ENCODE data around the gene CACNG1. TPM values are rescaled to one million over a fixed set of nuclear protein-coding genes. Genes with fewer than 3 reads are reported as not detected.

CACNG1 gene
- total and polyA plus RNA-seq, 2 donors (not counting 3 experiments of a cell fraction or from before 2014, with no cell fraction given): not detected

DNA sequence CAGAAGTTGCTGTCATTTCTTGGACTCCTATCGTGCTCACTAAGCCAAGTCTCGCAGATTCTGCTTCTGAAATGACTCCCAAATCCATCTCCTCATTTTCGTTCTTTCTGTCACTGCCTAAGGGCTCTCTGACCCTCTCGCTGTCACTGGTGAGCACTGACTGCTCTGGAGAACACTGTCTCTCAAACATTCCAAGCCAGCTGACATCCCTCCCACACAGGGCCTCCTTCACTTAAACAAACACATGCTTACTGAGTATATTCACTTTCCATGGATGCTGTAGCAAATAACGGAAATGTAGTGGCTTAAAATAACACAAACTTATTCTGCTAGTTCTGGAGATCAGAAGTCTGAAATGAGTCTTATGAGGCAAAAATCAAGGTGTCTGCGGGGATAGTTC lies 18.8 kb downstream of the CACNG1 start:
- H3K9ac ChIP-seq (replicated peaks; ENCODE audit: extremely low read depth, insufficient read depth, low read length): no peak overlapping the region
- intact Hi-C loops (cut with micrococcal nuclease) (no loop called here), dilution Hi-C loops (cut with MboI; ENCODE audit: extremely low pct_ligation_motif_present, low sequenced_read_pairs) (no loop called here)
- DNase-seq (ENCODE audit: low read depth, low spot score) (no peak), FAIRE-seq (no peak)
- no peaks in the 10 kb centered on the region for H3K9me1 ChIP-seq (replicated peaks; ENCODE audit: control insufficient read depth, extremely low read depth, insufficient read depth, low read length)
- no peaks in the 10 kb centered on the region for H3K27me3 ChIP-seq (ENCODE audit: control insufficient read depth in 2 of 2, insufficient read depth in 2 of 2, low read length in 2 of 2)
- no peaks in the 10 kb centered on the region for H3K9me3 ChIP-seq (replicated peaks; ENCODE audit: control insufficient read depth, insufficient read depth, low read length)
- no peaks in the 10 kb centered on the region for H3K79me2 ChIP-seq (ENCODE audit: control insufficient read depth, insufficient read depth, low read length)
- no peaks in the 10 kb centered on the region for H4K20me1 ChIP-seq (replicated peaks; ENCODE audit: control insufficient read depth, extremely low read depth, insufficient read depth, low read length)
- H3K27ac ChIP-seq (ENCODE audit: insufficient read depth, low read depth, low read length): no peak overlapping the region
- TF ChIP-seq JUN (IDR thresholded peaks at IDR 0.05; ENCODE audit: borderline replicate concordance, insufficient read depth, insufficient read length, low read depth): no peak
- TF ChIP-seq POLR2A (IDR thresholded peaks at IDR 0.05; ENCODE audit: low read depth, low read length): no peak
- TF ChIP-seq, protein P1, sequence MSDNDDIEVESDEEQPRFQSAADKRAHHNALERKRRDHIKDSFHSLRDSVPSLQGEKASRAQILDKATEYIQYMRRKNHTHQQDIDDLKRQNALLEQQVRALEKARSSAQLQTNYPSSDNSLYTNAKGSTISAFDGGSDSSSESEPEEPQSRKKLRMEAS (IDR thresholded peaks at IDR 0.05; ENCODE audit: insufficient read depth, insufficient read length): no peak
- no peak for TF ChIP-seq MYC (IDR thresholded peaks at IDR 0.05; ENCODE audit: low read depth, low read length)
- TF ChIP-seq, protein P2, sequence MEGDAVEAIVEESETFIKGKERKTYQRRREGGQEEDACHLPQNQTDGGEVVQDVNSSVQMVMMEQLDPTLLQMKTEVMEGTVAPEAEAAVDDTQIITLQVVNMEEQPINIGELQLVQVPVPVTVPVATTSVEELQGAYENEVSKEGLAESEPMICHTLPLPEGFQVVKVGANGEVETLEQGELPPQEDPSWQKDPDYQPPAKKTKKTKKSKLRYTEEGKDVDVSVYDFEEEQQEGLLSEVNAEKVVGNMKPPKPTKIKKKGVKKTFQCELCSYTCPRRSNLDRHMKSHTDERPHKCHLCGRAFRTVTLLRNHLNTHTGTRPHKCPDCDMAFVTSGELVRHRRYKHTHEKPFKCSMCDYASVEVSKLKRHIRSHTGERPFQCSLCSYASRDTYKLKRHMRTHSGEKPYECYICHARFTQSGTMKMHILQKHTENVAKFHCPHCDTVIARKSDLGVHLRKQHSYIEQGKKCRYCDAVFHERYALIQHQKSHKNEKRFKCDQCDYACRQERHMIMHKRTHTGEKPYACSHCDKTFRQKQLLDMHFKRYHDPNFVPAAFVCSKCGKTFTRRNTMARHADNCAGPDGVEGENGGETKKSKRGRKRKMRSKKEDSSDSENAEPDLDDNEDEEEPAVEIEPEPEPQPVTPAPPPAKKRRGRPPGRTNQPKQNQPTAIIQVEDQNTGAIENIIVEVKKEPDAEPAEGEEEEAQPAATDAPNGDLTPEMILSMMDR (IDR thresholded peaks at IDR 0.05; ENCODE audit: extremely low read depth in 1 of 2, insufficient read depth in 1 of 2, low read depth in 1 of 2, low read length in 2 of 2): no peak
- TF ChIP-seq POLR2AphosphoS5 (IDR thresholded peaks at IDR 0.05; ENCODE audit: insufficient read depth, low read depth, low read length): no peak
- TF ChIP-seq FOS (IDR thresholded peaks at IDR 0.05; ENCODE audit: borderline replicate concordance, insufficient read depth, low read length): no peak
- no peak for TF ChIP-seq EZH2 (IDR thresholded peaks at IDR 0.05; ENCODE audit: borderline replicate concordance, low read depth, low read length, severe bottlenecking)
- TF ChIP-seq GATA2 (IDR thresholded peaks at IDR 0.05; ENCODE audit: insufficient read depth, insufficient read length, low read depth, low read length): no peak
- H3K4me1 ChIP-seq (ENCODE audit: control insufficient read depth, extremely low read depth, insufficient read depth, low read length): no peaks in the 10 kb centered on the region
- H2AFZ ChIP-seq (ENCODE audit: low read depth, low read length): no peak overlapping the region
- no peaks in the 10 kb centered on the region for H3K36me3 ChIP-seq (ENCODE audit: control insufficient read depth in 2 of 2, extremely low read depth in 1 of 2, insufficient read depth in 2 of 2, low read length in 2 of 2)
- H3K4me2 ChIP-seq (ENCODE audit: insufficient read depth, low read length): no peak overlapping the region
- no peak overlapping the region for H3K4me3 ChIP-seq (replicated peaks in 1 of 3; ENCODE audit: insufficient read depth in 1 of 3, low read depth in 1 of 3, low read length in 3 of 3)
- CTCF ChIA-PET: no interaction called here
- no TSS peak for BruUV-seq (replicated peaks)
- POLR2A ChIA-PET: no interaction called here

Data from endothelial cell of umbilical vein (primary cell).